Cardiac septum (tissue), 1 donor: ENCODE results near the gene ABCC4. TPM values are rescaled to one million over a fixed set of nuclear protein-coding genes. Genes with fewer than 3 reads are reported as not detected.

Experiments used
- DNase-seq: peaks from one replicate; pipeline ENCODE4 v3.0.0-alpha.2; 2020; ENCODE audit warnings: low spot score
- intact Hi-C: fragments of 100-400 bp; cut with DNase I; formaldehyde crosslinking; loops from one replicate; pipeline ENCODE4 v1.14.0; 2022
- total RNA-seq: library from RNA; stranded (reverse); fragmentation: NEBNext Ultra II Directional; extraction: Animal tissue kit (Norgen Biotek cat#: 25700); gene quantifications from one replicate; pipeline ENCODE4 v1.2.1, GENCODE V29; 2021
- donor health status: DM: no; HTN: no; CAD: no.

The ABCC4 gene
- total RNA-seq, 1 donor from 2014 or later: 6.9 TPM

DNA sequence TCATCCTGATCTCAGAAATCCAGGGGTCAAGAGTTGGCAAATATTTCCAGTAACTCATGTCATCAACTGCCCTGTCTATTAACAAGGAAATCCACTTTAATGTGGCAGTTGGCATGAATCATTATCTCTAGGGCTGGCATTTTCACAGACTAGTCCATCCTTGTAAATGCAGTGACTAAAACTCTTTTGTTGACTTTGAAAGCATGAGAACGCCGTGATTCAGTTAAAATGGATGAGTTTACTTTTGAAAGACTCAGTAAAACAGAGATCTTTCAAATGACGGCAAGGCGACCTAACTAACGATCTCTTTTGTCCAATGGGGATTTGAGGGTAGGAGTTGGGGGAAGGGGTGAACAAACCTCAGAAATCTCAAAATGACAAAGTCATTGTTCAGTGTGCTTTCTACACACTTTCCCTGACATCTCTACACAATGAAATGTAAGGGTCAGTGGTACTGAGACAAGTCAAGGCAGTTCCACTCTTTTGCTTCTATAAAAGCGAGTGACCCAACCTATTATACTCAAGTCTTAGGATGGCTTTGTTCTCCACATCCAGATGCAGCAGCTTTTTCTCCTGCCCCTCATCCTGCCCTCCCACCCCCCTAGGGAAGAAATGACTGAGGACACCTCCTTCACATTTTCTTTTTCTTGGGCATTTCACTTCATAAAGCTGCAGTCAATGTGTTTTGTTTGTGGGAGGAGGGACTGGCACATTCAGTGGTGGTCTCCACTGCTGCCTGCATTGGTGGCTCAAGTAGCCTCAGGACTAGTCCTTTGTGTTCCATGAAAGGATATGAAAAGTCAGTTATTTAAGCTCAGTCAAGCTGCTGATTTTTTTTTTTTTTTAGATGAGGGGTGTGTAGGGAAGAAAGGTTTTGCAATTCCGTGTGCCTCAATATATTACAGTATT lies 200.5 kb downstream of the ABCC4 start:
- DNase-seq: no peak
- intact Hi-C loops: no loop called here

DNA sequence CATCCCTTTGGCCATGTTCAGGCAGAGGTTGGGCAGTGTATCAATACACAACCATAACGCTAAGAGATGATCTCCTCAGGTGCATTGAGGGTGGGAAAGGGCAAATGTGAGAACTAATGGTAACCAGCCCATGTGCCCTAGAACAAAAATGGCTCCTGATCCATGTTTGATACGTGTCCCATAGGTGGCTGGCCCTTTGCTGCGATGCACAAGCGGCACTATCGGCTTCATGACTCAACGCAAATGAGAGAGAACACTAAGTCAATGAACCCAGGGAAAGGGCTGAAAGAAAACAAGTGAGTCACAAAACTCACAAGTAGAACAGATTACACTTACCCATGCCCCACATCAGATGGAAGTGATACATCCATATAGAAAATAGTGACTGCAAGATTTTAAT lies 201.7 kb downstream of the ABCC4 start:
- intact Hi-C loops: no loop called here
- no peak for DNase-seq

DNA sequence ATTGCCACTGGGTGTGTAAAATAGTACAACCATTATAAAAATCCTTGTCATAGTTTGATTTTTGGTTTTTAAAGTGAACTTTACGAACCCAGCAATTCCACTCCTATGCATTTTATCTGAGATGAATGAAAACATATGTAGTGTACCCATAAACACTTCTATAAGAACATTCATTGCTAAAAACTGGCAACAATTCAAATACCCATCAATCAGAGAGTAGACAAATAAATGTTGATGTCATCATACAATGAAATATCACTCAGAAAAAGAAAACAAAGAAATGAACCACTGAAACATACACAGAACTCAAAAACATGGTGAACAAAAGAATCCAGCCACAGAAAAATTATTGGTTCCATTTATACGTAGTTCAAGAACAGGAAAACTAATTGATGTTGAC lies 202.3 kb downstream of the ABCC4 start:
- intact Hi-C loops: no loop called here
- no peak for DNase-seq

DNA sequence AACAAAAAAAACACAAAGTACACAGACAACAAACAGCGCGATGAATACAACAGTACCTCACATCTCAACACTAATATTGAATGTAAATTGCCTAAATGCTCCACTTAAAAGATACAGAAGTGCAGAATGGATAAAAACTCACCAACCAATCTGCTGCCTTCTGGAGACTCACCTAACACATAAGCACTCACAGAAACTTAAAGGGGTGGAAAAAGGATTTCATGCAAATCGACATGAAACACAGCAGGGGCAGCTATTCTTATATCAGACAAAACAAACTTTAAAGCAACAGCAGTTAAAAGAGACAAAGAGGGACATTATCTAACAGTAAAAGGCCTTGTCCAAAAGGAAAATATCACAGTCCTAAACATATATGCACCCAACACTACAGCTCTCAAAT lies 209.5 kb downstream of the ABCC4 start:
- no peak for DNase-seq
- intact Hi-C loops: no loop called here

DNA sequence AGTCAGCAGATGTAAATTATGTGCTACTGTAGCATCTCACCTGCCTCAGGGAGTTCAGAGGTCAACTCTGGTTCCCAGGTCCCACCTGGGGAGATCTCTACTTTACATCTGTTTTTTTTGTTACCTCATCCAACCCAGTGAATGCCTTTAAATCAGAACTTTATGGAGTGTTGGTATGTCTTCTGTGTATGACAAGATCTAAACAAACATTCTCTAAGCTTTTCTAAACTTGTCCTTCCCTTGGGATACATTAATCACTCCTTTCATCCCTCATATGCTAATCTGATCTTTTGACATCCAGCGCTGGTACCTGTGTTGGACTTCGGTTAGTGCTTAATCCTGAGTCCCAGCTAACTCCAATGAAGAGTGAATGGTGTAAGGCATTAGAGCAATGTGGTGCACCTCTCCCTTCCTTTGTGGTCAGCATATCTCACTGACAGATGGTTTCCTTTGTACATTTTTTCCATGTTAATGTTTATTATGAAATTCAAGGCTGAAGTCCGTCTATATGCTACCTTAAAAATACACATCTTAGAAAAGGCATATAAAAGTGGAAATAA lies 213.4 kb downstream of the ABCC4 start:
- intact Hi-C loops: no loop called here
- no peak for DNase-seq

DNA sequence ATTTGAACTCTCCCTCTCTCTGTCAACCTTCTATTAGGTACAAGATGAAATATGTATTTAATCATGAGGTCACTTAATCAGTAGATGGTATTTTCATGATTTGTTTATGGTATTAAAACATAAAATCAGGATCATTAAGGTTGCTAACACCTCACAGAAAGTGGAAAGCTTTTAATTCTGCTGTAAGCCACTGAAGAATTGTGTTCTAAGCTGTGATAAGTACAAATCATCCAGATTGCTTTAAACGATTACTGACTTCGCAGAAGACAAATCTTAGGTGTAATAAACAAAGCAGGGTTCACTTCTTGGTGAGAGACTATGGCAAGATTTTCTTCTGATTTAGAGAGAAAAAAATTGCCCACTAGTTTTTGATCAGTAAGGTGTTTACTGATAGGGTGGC lies 214.5 kb downstream of the ABCC4 start:
- DNase-seq: no peak
- intact Hi-C loops: no loop called here

DNA sequence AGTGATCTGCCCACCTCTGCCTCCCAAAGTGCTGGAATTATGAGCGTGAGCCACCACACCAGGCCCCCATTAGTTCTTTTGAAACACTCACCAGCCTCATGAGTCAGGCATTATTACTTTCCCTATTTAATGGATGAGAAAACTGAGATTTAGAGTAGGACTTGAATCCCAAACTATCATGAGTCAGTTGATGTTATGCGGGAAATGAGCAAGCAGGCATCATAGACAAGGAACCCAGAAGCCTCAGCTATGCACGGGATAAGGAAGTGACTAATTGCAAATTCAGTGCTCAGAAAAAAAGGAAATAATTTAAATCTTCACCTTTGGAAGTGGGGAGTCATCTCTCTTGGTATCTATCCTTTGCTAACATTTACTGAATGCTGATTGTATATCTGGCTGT lies 217.5 kb downstream of the ABCC4 start:
- intact Hi-C loops: no loop called here
- no peak for DNase-seq

DNA sequence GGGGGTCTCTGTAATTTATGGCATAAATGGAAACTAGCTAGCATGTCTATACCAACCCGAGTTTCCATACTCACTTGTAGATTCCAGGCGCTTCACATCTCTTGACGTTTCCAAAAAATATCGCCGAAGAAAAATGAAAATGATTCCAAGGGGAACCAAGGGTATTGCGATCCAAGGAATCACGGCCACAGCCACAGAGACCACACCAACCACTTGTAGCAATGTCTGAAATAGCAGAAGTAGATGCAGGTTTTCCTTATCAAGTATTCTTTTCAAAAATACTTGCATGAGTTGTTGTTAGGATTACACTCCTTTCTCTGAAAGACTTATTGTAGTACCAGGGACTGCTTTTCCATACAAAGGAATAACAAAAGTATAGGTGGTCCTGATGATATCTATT lies 218.2 kb downstream of the ABCC4 start:
- intact Hi-C loops: no loop called here
- DNase-seq: no peak

DNA sequence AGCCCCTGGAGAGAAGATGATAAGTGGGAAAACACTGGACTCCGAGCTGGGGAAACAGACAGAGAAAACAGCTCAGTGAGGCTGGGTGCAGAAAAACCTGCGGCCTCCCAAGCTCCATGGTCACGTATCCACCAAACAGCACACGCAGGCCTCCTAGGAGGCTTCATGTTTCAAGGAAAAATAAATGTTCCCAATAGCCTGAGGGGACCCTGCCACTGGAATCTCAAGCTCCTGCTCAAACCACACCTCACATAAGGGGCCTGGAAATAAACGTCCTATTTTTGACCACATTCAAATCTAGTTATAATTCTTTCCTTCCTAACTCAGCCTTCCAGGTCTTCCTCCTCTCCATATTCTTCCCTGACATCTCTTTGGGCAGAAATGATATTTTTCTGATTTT lies 225.7 kb downstream of the ABCC4 start:
- intact Hi-C loops: no loop called here
- no peak for DNase-seq

DNA sequence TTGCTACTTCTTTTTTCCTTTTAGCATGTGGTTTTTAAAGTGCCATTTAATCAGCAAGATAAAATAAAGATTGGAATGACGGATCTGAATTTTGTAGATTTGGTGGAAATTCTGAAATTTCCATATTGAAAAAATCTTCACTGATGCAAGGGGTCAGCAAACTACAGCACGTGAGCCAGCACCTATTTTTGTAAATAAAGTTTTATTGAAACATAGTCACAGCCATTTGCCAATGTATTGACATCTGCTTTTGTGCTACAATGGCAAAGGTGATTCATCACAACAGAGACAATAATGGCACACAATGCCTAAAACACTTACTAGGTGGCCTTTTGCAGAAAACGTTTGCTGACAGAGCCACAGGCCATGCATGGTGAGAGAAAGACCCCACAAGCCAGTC lies 226.4 kb downstream of the ABCC4 start:
- intact Hi-C loops: no loop called here
- DNase-seq: no peak

DNA sequence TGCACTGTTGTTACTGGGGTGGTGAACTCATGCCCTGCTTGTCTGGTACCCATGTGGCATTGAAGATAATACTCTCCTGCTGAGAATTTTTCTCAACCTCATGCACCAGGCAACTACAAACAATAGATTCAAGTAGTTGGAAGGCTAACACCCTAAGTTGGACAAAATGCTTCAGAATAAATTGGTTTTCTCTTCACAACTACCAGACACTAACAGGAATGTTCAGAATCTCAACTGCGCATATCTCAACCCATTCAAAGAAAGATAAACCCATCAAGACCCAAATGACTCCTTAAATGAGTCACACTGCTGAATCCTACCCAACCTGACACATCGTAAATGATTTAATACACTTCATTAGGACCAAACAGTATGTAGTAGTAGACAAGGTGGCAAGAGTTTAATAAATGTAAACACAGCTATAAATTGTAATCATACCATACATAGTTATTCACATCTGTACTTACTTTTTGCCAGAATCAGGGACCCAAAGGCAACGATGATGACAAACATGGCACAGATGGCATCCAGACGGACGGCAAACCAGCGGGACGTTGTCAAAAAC lies 227.4 kb downstream of the ABCC4 start:
- intact Hi-C loops: no loop called here
- no peak for DNase-seq

DNA sequence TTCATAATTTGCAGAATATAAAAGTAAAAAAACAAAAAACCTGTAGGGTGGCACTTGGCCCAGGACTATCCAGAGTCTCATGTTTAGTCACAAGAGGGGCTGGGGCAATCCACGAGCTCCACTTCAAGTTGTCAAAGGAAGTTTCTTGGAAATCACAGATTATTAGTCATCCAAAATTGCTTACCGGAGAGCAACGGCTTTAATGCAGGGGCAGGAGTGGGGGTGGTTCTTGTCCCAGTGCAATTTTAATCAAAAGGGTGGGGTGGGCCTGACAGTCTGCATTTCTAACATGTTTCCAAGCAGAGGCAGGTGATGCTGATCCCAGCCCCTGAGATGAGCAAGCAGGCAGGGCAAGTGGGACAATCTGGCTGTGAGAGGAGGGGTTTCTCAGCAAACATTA lies 233.9 kb downstream of the ABCC4 start:
- intact Hi-C loops: no loop called here
- no peak for DNase-seq

DNA sequence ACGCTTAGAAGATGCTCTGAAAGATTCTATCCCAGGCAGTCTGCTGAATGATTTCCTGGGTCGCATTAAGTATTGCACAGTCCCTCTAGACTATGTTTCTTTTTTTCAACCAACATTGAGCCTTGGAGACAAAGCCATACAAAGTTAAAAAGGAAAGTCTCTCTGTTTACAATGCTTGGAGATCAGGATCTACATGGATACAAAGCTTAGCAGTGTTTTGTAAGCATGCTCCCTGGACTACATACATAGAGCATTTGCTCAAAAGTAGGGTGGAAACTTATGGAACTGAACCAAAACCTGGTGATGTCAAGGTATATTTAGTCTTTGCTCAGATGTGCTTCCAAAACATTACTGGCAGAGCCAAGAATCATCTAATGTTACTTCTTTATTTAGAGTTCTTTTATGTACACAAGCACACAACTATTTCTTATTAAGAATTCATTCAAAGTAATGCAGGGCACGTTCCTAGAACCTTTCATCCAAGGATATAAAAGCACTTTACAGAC lies 241.2 kb downstream of the ABCC4 start:
- intact Hi-C loops: no loop called here
- DNase-seq: no peak

DNA sequence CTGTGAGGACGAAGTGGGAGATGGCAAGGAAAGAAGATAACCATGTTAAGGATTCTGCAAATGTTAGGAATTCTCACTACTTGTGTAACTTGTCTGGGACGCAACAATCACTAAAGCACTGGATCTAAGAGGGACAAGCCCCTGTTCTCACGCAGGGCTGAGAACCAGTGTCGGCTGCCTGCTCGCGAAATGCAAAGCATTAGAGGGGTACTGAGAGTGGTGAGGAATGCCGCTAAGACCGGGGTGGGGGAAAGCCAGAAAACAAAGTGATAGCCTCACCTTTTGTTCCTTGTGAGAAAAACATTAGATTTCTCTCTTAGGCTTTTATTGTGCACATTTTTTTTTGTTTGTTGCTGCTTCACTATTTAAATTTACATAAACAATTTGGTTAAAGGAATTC lies 241.9 kb downstream of the ABCC4 start:
- intact Hi-C loops: no loop called here
- DNase-seq: no peak

DNA sequence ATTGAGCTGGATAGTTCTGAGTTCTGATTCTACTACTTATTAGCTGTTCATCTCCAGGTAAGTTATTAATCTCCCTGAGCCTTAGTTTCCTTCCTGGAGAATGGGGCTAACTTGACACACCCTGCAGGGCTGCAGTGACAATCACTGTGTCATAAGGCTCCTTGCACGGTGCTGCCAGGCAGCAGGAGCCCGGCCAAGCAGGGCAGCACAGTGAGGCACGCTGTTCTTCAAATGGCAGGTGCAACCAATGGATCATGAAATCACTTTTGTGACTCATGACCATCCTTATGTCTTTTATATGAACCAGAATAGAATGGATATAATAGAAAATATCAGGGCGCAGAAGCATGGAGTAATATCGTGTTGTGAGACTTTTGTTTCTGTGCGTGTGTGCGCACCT lies 242.6 kb downstream of the ABCC4 start:
- intact Hi-C loops: no loop called here

DNA sequence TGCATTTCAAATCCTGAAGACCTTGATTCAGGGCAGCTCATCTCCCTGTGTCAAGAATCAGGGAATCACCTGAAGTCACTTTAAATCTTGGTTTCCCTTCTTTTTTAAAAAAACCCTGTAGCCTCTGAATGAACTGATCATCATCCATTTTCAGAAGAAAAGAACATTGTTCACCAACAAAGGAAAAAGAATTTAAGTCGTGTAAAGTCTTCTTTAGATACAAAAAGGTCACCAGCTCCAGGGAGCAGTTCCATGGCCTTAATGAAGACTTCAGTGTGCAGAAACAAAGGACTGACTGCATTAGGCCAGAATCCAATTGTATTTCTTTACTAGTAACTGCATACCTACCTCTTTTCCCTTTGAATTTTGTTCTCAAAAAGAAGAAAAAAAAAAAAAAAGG lies 245.0 kb downstream of the ABCC4 start:
- intact Hi-C loops: no loop called here
- DNase-seq: no peak

More for the DNA sequence above, 242.6 kb downstream of the ABCC4 start:
- no peak for DNase-seq

DNA sequence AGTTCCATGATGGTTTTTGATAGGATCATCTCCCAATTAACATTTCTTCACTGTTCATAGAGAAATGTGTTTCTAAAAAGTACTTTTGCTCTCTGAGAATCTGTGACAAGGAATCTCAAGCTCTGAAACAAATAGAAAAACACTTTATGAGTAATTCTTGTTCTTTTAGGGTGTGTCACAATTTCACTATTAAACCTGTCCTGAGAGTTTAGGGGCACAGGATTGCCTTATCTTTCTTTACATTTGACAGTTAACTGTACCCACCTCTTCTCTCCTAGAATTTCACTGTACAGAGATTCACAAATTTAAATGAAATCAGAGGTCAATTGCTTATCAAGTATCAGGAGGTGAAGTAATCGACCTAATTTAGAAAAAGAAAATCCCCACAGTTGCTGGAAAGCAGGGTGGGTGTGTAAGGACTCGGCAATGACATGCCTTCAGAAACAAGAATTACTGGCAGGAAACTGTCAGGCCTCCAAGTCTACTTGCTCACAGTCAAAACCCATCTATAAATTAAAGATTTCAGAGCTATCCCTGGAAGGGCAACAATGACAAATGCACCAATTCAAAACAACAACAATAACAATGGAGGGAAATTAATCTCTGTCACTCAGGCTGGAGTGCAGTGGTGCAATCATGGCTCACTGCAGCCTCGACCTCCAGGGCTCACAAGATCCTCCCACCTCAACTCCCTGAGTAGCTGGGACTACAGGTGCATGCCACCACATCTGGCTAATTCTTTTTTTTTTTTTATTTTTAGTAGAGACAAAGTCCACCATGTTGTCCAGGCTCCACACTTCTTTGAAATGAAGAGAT lies 250.2 kb downstream of the ABCC4 start:
- intact Hi-C loops: no loop called here
- DNase-seq: no peak

DNA sequence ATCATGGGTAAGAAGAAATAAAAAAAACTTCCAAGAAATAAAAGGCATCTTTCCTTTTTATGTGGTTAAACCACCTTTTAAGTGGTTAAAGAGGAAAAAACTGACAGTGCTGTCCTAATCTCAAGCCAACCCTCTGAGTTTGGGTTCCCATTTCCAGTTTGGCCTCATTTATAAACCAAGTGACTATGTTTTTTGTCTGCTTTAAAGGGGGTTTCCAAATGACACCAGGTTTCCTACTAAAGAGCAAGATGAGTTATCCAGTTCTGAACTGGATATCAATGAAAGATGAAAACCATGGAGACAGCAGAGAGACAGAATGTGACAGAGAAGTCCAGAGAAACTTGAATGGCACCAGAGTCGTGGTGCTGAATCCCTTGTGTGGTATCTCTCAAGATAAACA lies 251.5 kb downstream of the ABCC4 start:
- DNase-seq: no peak
- intact Hi-C loops: no loop called here

DNA sequence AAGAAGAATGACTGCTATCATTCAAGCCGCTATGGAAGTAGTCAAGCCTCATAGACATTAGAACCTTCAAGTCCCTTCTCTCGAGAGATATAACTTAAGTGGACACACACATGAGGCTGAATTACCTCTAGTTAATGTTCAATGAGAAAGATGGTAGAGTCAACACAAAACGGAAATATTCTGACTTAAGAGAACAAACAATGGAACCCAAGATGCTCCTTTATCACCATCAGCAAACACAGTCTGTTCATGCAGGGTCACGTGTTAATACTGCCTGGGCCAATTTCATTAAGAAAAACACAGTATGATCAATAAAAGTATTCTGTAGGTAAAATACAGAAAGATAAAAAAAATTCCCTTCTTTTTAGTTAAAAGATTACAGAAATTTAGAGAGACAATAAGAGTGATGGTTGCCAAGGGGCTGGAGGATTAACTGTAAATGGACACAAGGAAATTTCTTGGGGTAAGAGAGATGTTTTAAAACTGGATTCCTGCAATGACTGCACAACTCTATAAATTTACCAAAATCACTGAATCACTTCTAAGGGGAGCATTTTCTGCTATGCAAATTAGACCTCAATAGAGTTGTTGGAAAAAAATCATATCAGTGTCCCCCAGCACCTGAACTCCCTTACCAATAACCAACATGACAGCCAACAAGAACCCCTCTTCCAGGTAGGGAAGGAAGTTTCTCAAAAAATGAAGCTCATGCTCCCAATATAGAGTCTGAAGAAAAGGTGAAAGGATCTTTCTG lies 256.6 kb downstream of the ABCC4 start:
- no peak for DNase-seq
- intact Hi-C loops: no loop called here
